Psoas muscle (tissue), 8 donors: ENCODE data around the gene CAMTA1. TPM values are rescaled to one million over a fixed set of nuclear protein-coding genes. Genes with fewer than 3 reads are reported as not detected.

Experiments used
- ATAC-seq, 4 donors: fragments of 200-7000 bp; cut with Tn5 transposase; one replicate each; pipeline ENCODE4 v1.9.1; 2020; ENCODE audit warnings: moderate library complexity in 3 of 4, mild to moderate bottlenecking in 2 of 4
- DNase-seq, 2 donors: peaks; one replicate each; pipeline ENCODE4 v3.0.0-alpha.2; 2020
- H3K27ac ChIP-seq: fragments of 200-600 bp; one replicate; pipeline ENCODE4 v1.8.0; 2022
- H3K27me3 ChIP-seq, 3 donors: fragments of 200-600 bp in 1 of 3; one replicate each; pipeline versions ENCODE4 v1.6.1 to v1.8.0; 2013 to 2022; ENCODE audit warnings: low read length in 2 of 3, mild to moderate bottlenecking in 2 of 3, moderate library complexity in 1 of 3; ENCODE audit not compliant: insufficient read depth in 3 of 3
- H3K36me3 ChIP-seq, 2 donors: fragments of 200-600 bp in 1 of 2; one replicate each; pipeline versions ENCODE4 v1.6.1 to v1.8.0; 2013 to 2022; ENCODE audit warnings: low read depth in 1 of 2, mild to moderate bottlenecking in 1 of 2, moderate library complexity in 1 of 2; ENCODE audit not compliant: insufficient read depth in 1 of 2
- H3K4me1 ChIP-seq: fragments of 200-600 bp; one replicate; pipeline ENCODE4 v1.8.0; 2022
- H3K4me3 ChIP-seq: fragments of 200-600 bp; one replicate; pipeline ENCODE4 v1.8.0; 2022; ENCODE audit warnings: mild to moderate bottlenecking
- H3K9me3 ChIP-seq: fragments of 200-600 bp; one replicate; pipeline ENCODE4 v1.8.0; 2022
- CTCF ChIP-seq: fragments of 200-600 bp; IDR thresholded peaks from one replicate; pipeline ENCODE4 v1.8.0; 2022; ENCODE audit warnings: antibody characterized with exemption
- WGBS, 3 donors: extraction: QIAGEN DNeasy Blood & Tissue Kit; methylation state at CpG; one replicate each; pipeline versions ENCODE4 v1.1.6 to v1.1.7; 2013; 5-methylcytosine and 5-hydroxymethylcytosine counted together
- intact Hi-C, 2 donors: fragments of 100-400 bp; cut with DNase I; formaldehyde crosslinking; loops; one replicate each; pipeline versions ENCODE4 v1.11.0 to v1.14.2; 2022
- polyA plus RNA-seq, 3 donors: library from polyadenylated mRNA; stranded (reverse); fragments of 200-250 nt; gene quantifications; one replicate each; pipeline ENCODE4 v1.2.3, GENCODE V29; 2013
- total RNA-seq, 4 donors: library from RNA; stranded (reverse); fragmentation: NEBNext Ultra II Directional in 2 of 4; extraction: Animal tissue kit (Norgen Biotek cat#: 25700) in 2 of 4; gene quantifications; one replicate each; pipeline versions ENCODE4 v1.2.1 to v1.2.4, GENCODE V29; 2021 to 2023
- donor health status: healthy with polysubstance abuse.
- donor health status: DM: no; HTN: no; CAD: no; lungs with moderate emphysema.
- donor health status: Bipolar disorder and iron deficiency.
- donor health status: healthy.
- donor health status: DM: yes; HTN: yes; CAD: no.
- donor health status: DM: no; HTN: no; CAD: no.
- donor health status: DM: no; HTN: no; CAD: no.
- donor health status: DM: yes; HTN: yes; CAD: no.

CAMTA1 gene
- total and polyA plus RNA-seq, 7 donors: 64.6 to 206 (median 76.5) TPM

- Histone ChIP-seq H3K4me3 (no peak overlapping the region), H3K4me1 (peaks cover 6% of the 10 kb centered on the region), H3K27ac (no peak overlapping the region), H3K36me3 (no peaks in the 10 kb centered on the region), H3K9me3 (no peaks in the 10 kb centered on the region), H3K27me3 (no peaks in the 10 kb centered on the region)
- intact Hi-C loops: no loop called here
- DNase-seq (no peak), ATAC-seq (no peak)
- no peak for TF ChIP-seq CTCF
- WGBS, 3 donors: 59% methylated on average over 5 of the region's 5 CpGs
Observed at GRCh38 chr1:7003676-7004075, 218.4 kb downstream of the CAMTA1 start.

- 31 to 52% (median 48%) methylated on average over 1 of the region's 1 CpG for WGBS, 3 donors
- peaks cover 6% of the 10 kb centered on the region for H3K4me1 ChIP-seq
- ATAC-seq: no peak
Observed at GRCh38 chr1:7004181-7004580, 218.9 kb downstream of the CAMTA1 start.

GRCh38 chr1:7005762-7006161 lies 220.5 kb downstream of the CAMTA1 start:
- peaks cover 6% of the 10 kb centered on the region for H3K4me1 ChIP-seq
- DNase-seq (no peak), ATAC-seq (no peak)
- no peaks in the 10 kb centered on the region for H3K9me3 ChIP-seq
- H3K4me3 ChIP-seq: no peak overlapping the region
- no peaks in the 10 kb centered on the region for H3K36me3 ChIP-seq
- WGBS, 3 donors: 86 to 94% (median 89%) methylated on average over 4 of the region's 4 CpGs
- no peaks in the 10 kb centered on the region for H3K27me3 ChIP-seq
- intact Hi-C loops: loop anchor here in 1 of 2 donors (5.0 kb wide), 1 partner anchor 83 kb away; no protein-coding TSS in a partner anchor
- no peak overlapping the region for H3K27ac ChIP-seq
- no peak for TF ChIP-seq CTCF

More at GRCh38 chr1:7004181-7004580, 218.9 kb downstream of the CAMTA1 start:
- H3K9me3 ChIP-seq: no peaks in the 10 kb centered on the region
- H3K27ac ChIP-seq: no peak overlapping the region
- H3K36me3 ChIP-seq: no peaks in the 10 kb centered on the region
- no peak for TF ChIP-seq CTCF
- DNase-seq: no peak
- H3K4me3 ChIP-seq: no peak overlapping the region
- H3K27me3 ChIP-seq: no peaks in the 10 kb centered on the region
- intact Hi-C loops: no loop called here

- no peak for TF ChIP-seq CTCF
- Histone ChIP-seq H3K4me1 (peaks cover 6% of the 10 kb centered on the region), H3K4me3 (no peak overlapping the region), H3K27me3 (no peaks in the 10 kb centered on the region), H3K9me3 (no peaks in the 10 kb centered on the region), H3K27ac (no peak overlapping the region), H3K36me3 (no peaks in the 10 kb centered on the region)
- no peak for DNase-seq
- ATAC-seq: no peak
- intact Hi-C loops: loop anchor here in 1 of 2 donors (5.0 kb wide), 1 partner anchor 85 kb away; no protein-coding TSS in a partner anchor
- 87 to 91% (median 87%) methylated on average over 26 of the region's 26 CpGs for whole genome bisulfite sequencing, 3 donors
Observed at GRCh38 chr1:7006996-7007871, 222.0 kb downstream of the CAMTA1 start.
